ENCODE results near the gene YWHAH.

YWHAH gene

GRCh38 chr22:31901388-31902137 lies 42.8 kb upstream of the YWHAH start:
- TF ChIP-seq CTCF (IDR thresholded peaks at IDR 0.05) = no peak
- no peak overlapping the region for H3K4me3 ChIP-seq
- H3K27ac ChIP-seq = no peak overlapping the region
- no peak for DNase-seq (ENCODE audit: low spot score)

GRCh38 chr22:31904651-31905050 lies 39.7 kb upstream of the YWHAH start:
- no peak for DNase-seq (ENCODE audit: low spot score)
- Histone ChIP-seq H3K4me3 (no peak overlapping the region), H3K27ac (no peak overlapping the region)
- no peak for TF ChIP-seq CTCF (IDR thresholded peaks at IDR 0.05)

GRCh38 chr22:31905356-31905755 lies 39.0 kb upstream of the YWHAH start:
- Histone ChIP-seq H3K27ac (no peak overlapping the region), H3K4me3 (no peak overlapping the region)
- DNase-seq (ENCODE audit: low spot score) = no peak
- TF ChIP-seq CTCF (IDR thresholded peaks at IDR 0.05) = no peak

GRCh38 chr22:31906086-31906485 lies 38.2 kb upstream of the YWHAH start:
- DNase-seq (ENCODE audit: low spot score) = no peak
- no peak for TF ChIP-seq CTCF (IDR thresholded peaks at IDR 0.05)
- Histone ChIP-seq H3K4me3 (no peak overlapping the region), H3K27ac (no peak overlapping the region)

- no peak for DNase-seq (ENCODE audit: low spot score)
- H3K27ac ChIP-seq = no peak overlapping the region
- no peak for TF ChIP-seq CTCF (IDR thresholded peaks at IDR 0.05)
- no peak overlapping the region for H3K4me3 ChIP-seq
Measured at GRCh38 chr22:31906569-31906968, 37.8 kb upstream of the YWHAH start.

GRCh38 chr22:31909977-31910376 lies 34.4 kb upstream of the YWHAH start:
- H3K4me3 ChIP-seq = no peak overlapping the region
- TF ChIP-seq CTCF (IDR thresholded peaks at IDR 0.05) = no peak
- no peak overlapping the region for H3K27ac ChIP-seq
- DNase-seq (ENCODE audit: low spot score) = no peak

Measured in coronary artery (tissue), 2 donors.